Astrocyte (in vitro differentiated cells and primary cell): ENCODE data around the gene AQP6.

ENCODE experiments used
- EZH2 ChIP-seq: IDR thresholded peaks from 2 replicates; pipeline ENCODE4 v1.6.1; 2012; ENCODE audit warnings: mild to moderate bottlenecking, low read length, inconsistent platforms; ENCODE audit not compliant: insufficient read depth
- TF ChIP-seq, protein P1 (sequence below): IDR thresholded peaks from 2 replicates; pipeline ENCODE4 v1.5.1; 2011; ENCODE audit warnings: low read depth, mild to moderate bottlenecking, inconsistent platforms, low read length, moderate library complexity; ENCODE audit not compliant: insufficient read depth

DNA sequence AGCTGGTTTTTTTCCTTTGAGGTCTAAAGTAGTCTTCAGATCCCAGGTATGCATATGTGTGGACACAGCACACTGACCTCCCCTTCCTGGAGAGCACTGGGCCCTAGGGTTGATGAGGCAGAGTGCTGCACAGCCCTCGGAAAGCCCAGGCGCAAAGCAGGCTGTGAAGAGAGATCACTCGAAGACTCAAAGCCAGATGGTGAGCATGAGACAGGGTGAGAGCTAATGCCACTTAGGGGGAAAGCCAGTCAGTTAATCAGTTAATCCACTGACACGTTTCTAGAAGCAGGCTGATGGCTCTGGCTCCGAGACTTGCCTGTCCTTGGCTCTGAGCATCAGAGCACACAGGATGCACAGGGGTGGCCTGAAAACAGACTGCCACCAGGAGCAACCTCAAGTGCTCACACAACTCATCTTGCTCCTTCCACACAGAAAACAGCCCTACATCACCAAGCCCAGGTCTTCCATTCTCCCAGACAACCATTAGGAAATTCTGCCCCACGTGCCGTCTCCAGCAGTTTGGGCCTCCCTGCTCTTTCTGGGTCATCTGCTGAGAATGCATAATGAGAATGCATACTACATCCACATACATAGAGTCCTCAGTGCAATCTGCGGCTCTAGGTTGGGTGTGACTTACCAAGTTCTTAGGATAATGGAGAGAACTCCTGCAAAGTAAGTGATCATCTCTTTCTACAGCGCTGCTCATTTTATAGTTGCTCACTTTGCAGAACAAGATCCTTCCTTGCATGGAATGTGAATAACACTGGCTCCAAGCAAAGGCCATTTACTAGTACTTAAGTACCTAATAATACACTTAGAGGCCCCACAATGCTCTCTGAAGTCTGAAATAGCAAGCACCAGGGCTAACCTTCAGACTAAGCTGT lies 12.0 kb downstream of the AQP6 start:
- no peak for TF ChIP-seq EZH2
- TF ChIP-seq, protein P1, sequence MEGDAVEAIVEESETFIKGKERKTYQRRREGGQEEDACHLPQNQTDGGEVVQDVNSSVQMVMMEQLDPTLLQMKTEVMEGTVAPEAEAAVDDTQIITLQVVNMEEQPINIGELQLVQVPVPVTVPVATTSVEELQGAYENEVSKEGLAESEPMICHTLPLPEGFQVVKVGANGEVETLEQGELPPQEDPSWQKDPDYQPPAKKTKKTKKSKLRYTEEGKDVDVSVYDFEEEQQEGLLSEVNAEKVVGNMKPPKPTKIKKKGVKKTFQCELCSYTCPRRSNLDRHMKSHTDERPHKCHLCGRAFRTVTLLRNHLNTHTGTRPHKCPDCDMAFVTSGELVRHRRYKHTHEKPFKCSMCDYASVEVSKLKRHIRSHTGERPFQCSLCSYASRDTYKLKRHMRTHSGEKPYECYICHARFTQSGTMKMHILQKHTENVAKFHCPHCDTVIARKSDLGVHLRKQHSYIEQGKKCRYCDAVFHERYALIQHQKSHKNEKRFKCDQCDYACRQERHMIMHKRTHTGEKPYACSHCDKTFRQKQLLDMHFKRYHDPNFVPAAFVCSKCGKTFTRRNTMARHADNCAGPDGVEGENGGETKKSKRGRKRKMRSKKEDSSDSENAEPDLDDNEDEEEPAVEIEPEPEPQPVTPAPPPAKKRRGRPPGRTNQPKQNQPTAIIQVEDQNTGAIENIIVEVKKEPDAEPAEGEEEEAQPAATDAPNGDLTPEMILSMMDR, result no peak
